ENCODE measurements around the gene GGNBP2.
"Not testable (repeated sequence)": the region's sequence is repeated elsewhere in the genome, so short reads cannot be mapped to it uniquely, and the experiment has no call there.

The GGNBP2 gene

GRCh38 chr17:36599546-36600250, 55.0 kb downstream of the GGNBP2 start:
- TF ChIP-seq CTCF (IDR thresholded peaks at IDR 0.05; ENCODE audit: borderline replicate concordance, control extremely low read depth, extremely low read depth, insufficient read depth, missing control alignments): no peak
- in situ Hi-C loops (cut with MboI; ENCODE audit: low sequenced_read_pairs, unreplicated experiment): loop anchor here (25.0 kb wide), 1 partner anchor 638 kb away; no protein-coding TSS in a partner anchor
- no peak for DNase-seq (ENCODE audit: low spot score)

GRCh38 chr17:36600465-36600864, 55.7 kb downstream of the GGNBP2 start:
- no peak for DNase-seq (ENCODE audit: low spot score)
- in situ Hi-C loops (cut with MboI; ENCODE audit: low sequenced_read_pairs, unreplicated experiment): loop anchor here (25.0 kb wide), 1 partner anchor 637 kb away; no protein-coding TSS in a partner anchor
- TF ChIP-seq CTCF (IDR thresholded peaks at IDR 0.05; ENCODE audit: borderline replicate concordance, control extremely low read depth, extremely low read depth, insufficient read depth, missing control alignments): no peak

- in situ Hi-C loops (cut with MboI; ENCODE audit: low sequenced_read_pairs, unreplicated experiment): loop anchor here (25.0 kb wide), 1 partner anchor 636 kb away; no protein-coding TSS in a partner anchor
- DNase-seq (ENCODE audit: low spot score): no peak
- no peak for TF ChIP-seq CTCF (IDR thresholded peaks at IDR 0.05; ENCODE audit: borderline replicate concordance, control extremely low read depth, extremely low read depth, insufficient read depth, missing control alignments)
Measured at GRCh38 chr17:36600936-36601302, 56.2 kb downstream of the GGNBP2 start.

- DNase-seq (ENCODE audit: low spot score): peak; percentile 96
- TF ChIP-seq CTCF (IDR thresholded peaks at IDR 0.05; ENCODE audit: borderline replicate concordance, control extremely low read depth, extremely low read depth, insufficient read depth, missing control alignments): peak; percentile 23
- in situ Hi-C loops (cut with MboI; ENCODE audit: low sequenced_read_pairs, unreplicated experiment): loop anchor here (25.0 kb wide), 1 partner anchor 636 kb away; no protein-coding TSS in a partner anchor
Measured at GRCh38 chr17:36601303-36602029, 56.7 kb downstream of the GGNBP2 start, which contains the start of gene MRM1. MRM1 (plus strand) TSS chr17:36601583; CDS start chr17:36601811, 228 bp downstream.

- DNase-seq (ENCODE audit: low spot score): no peak
- TF ChIP-seq CTCF (IDR thresholded peaks at IDR 0.05; ENCODE audit: borderline replicate concordance, control extremely low read depth, extremely low read depth, insufficient read depth, missing control alignments): no peak
- in situ Hi-C loops (cut with MboI; ENCODE audit: low sequenced_read_pairs, unreplicated experiment): loop anchor here (25.0 kb wide), 1 partner anchor 635 kb away; no protein-coding TSS in a partner anchor
Measured at GRCh38 chr17:36602030-36602748, 57.5 kb downstream of the GGNBP2 start.

- TF ChIP-seq CTCF (IDR thresholded peaks at IDR 0.05; ENCODE audit: borderline replicate concordance, control extremely low read depth, extremely low read depth, insufficient read depth, missing control alignments): peak; percentile 75
- DNase-seq (ENCODE audit: low spot score): peak; percentile 80
- in situ Hi-C loops (cut with MboI; ENCODE audit: low sequenced_read_pairs, unreplicated experiment): loop anchor here (25.0 kb wide), 1 partner anchor 634 kb away; no protein-coding TSS in a partner anchor
Measured at GRCh38 chr17:36602924-36603384, 58.2 kb downstream of the GGNBP2 start.

- not testable (repeated sequence) for DNase-seq (ENCODE audit: low spot score)
- in situ Hi-C loops (cut with MboI; ENCODE audit: low sequenced_read_pairs, unreplicated experiment): loop anchor here (25.0 kb wide), 1 partner anchor 632 kb away; no protein-coding TSS in a partner anchor
Measured at GRCh38 chr17:36605028-36605427, 60.3 kb downstream of the GGNBP2 start.

Data from GM13976 (cell line).